H1 (cell line): ENCODE measurements around the gene CSF2. TPM values are rescaled to one million over a fixed set of nuclear protein-coding genes. Genes with fewer than 3 reads are reported as not detected.

Source experiments
- CTCF ChIA-PET: fragments of 300-600 bp; sonication (Branson Sonifier 250); formaldehyde crosslinking; loops from one replicate; lab custom pipeline; 2021; ENCODE audit not compliant: partially characterized antibody; lab: Charles Lee
- POLR2A ChIA-PET: fragments of 300-600 bp; sonication (Branson Sonifier 250); formaldehyde crosslinking; loops from one replicate; lab custom pipeline; 2021; ENCODE audit warnings: inconsistent platforms; ENCODE audit not compliant: partially characterized antibody; lab: Charles Lee
- DNase-seq, 2 experiments: peaks; one replicate each; pipeline versions ENCODE4 v3.0.0 to v3.0.0-alpha.2; 2010 to 2022; ENCODE audit warnings: low spot score in 2 of 2, low read depth in 1 of 2, mixed read lengths in 1 of 2
- FAIRE-seq: peaks from 2 replicates; lab custom pipeline; 2011; peaks lifted over from hg19 to GRCh38; lab: Jason Lieb, UNC
- H2AFZ ChIP-seq: 2 replicates; pipeline ENCODE4 v1.8.1; 2012; ENCODE audit warnings: low read length, inconsistent platforms
- H2AK5ac ChIP-seq: 2 replicates; pipeline ENCODE4 v1.6.1; 2013; ENCODE audit warnings: low read depth, low read length
- H2BK120ac ChIP-seq: replicated peaks from 2 replicates; pipeline ENCODE3; 2013; ENCODE audit warnings: low read depth, low read length, inconsistent platforms
- H2BK12ac ChIP-seq: 2 replicates; pipeline ENCODE4 v1.6.1; 2013; ENCODE audit warnings: low read depth, low read length
- H2BK15ac ChIP-seq: 2 replicates; pipeline ENCODE4 v1.6.1; 2013; ENCODE audit warnings: low read length
- H2BK20ac ChIP-seq: 2 replicates; pipeline ENCODE4 v1.6.1; 2013; ENCODE audit warnings: low read length
- H2BK5ac ChIP-seq: 2 replicates; pipeline ENCODE4 v1.6.1; 2013; ENCODE audit warnings: low read depth, low read length
- H3K14ac ChIP-seq: 2 replicates; pipeline ENCODE4 v1.6.1; 2013; ENCODE audit warnings: inconsistent platforms; ENCODE audit not compliant: insufficient read length
- H3K18ac ChIP-seq: 2 replicates; pipeline ENCODE4 v1.6.1; 2013; ENCODE audit warnings: low read length; ENCODE audit errors: extremely low read depth
- H3K23ac ChIP-seq: 2 replicates; pipeline ENCODE4 v1.6.1; 2013; ENCODE audit warnings: inconsistent platforms; ENCODE audit not compliant: insufficient read length
- H3K23me2 ChIP-seq: 2 replicates; pipeline ENCODE4 v1.6.1; 2013; ENCODE audit warnings: low read depth, low read length
- H3K27ac ChIP-seq: 2 replicates; pipeline ENCODE4 v1.6.1; 2011; ENCODE audit warnings: low read depth, low read length, inconsistent platforms
- H3K27me3 ChIP-seq, 4 experiments: replicated peaks in 1 of 4; 1 replicate in 1 of 4; 2 replicates in 3 of 4; pipeline versions ENCODE4 v1.6.1 to v1.8.1; 2011 to 2013; ENCODE audit warnings: low read length in 3 of 4, mild to moderate bottlenecking in 3 of 4, inconsistent platforms in 2 of 4, mixed read lengths in 2 of 4, moderate library complexity in 1 of 4; ENCODE audit not compliant: control insufficient read depth in 3 of 4, insufficient read depth in 3 of 4; ENCODE audit errors: extremely low read depth in 1 of 4
- H3K36me3 ChIP-seq, 4 experiments: 2 replicates each; pipeline versions ENCODE4 v1.6.1 to v1.8.1; 2011 to 2013; ENCODE audit warnings: mild to moderate bottlenecking in 4 of 4, low read length in 3 of 4, moderate library complexity in 2 of 4, control low read depth in 1 of 4, inconsistent platforms in 1 of 4; ENCODE audit not compliant: insufficient read depth in 4 of 4, control insufficient read depth in 2 of 4
- H3K4ac ChIP-seq: replicated peaks from 2 replicates; pipeline ENCODE3; 2013; ENCODE audit warnings: low read length, low read depth, mixed read lengths, inconsistent platforms; ENCODE audit not compliant: insufficient read length
- H3K4me1 ChIP-seq, 4 experiments: replicated peaks in 1 of 4; 1 replicate in 1 of 4; 2 replicates in 3 of 4; pipeline versions ENCODE4 v1.6.1 to v1.8.1; 2011 to 2013; ENCODE audit warnings: low read length in 3 of 4, inconsistent platforms in 2 of 4, mixed read lengths in 1 of 4; ENCODE audit not compliant: insufficient read depth in 4 of 4, control insufficient read depth in 3 of 4
- H3K4me2 ChIP-seq, 2 experiments: 2 replicates each; pipeline versions ENCODE4 v1.6.1 to v1.8.1; 2011 to 2013; ENCODE audit warnings: low read depth in 2 of 2, low read length in 2 of 2, control low read depth in 1 of 2, inconsistent platforms in 1 of 2, mild to moderate bottlenecking in 1 of 2; ENCODE audit not compliant: insufficient read depth in 1 of 2
- H3K4me3 ChIP-seq, 4 experiments: fragments of 200-600, 300-600 bp in 1 of 4; sonication (generic), shearing (Covaris generic), sonication (Bioruptor Twin) in 1 of 4; 2 replicates each; pipeline versions ENCODE4 v1.5.1 to v1.8.1; 2011 to 2016; ENCODE audit warnings: low read length in 4 of 4, low read depth in 3 of 4, control low read depth in 2 of 4, inconsistent platforms in 2 of 4, mild to moderate bottlenecking in 2 of 4, mixed read lengths in 1 of 4, moderate library complexity in 1 of 4; ENCODE audit not compliant: insufficient read depth in 2 of 4; ENCODE audit errors: extremely low read depth in 1 of 4
- H3K56ac ChIP-seq: replicated peaks from 2 replicates; pipeline ENCODE3; 2013; ENCODE audit warnings: low read depth, mild to moderate bottlenecking, mixed read lengths, low read length, inconsistent platforms; ENCODE audit not compliant: insufficient read length
- H3K79me1 ChIP-seq: 2 replicates; pipeline ENCODE4 v1.6.1; 2013; ENCODE audit warnings: low read depth, low read length, control low read depth
- H3K79me2 ChIP-seq, 2 experiments: 2 replicates each; pipeline versions ENCODE4 v1.6.1 to v1.8.1; 2012 to 2013; ENCODE audit warnings: low read length in 2 of 2, mild to moderate bottlenecking in 2 of 2, inconsistent platforms in 1 of 2; ENCODE audit not compliant: insufficient read depth in 2 of 2, control insufficient read depth in 1 of 2
- H3K9ac ChIP-seq, 4 experiments: replicated peaks in 1 of 4; 1 replicate in 1 of 4; 2 replicates in 3 of 4; pipeline versions ENCODE4 v1.6.1 to v1.8.1; 2011 to 2013; ENCODE audit warnings: low read depth in 3 of 4, low read length in 3 of 4, control low read depth in 2 of 4, mild to moderate bottlenecking in 2 of 4, moderate library complexity in 2 of 4, inconsistent platforms in 1 of 4; ENCODE audit errors: extremely low read depth in 1 of 4
- H3K9me3 ChIP-seq, 2 experiments: 2 replicates each; pipeline versions ENCODE4 v1.6.1 to v1.8.1; 2012 to 2013; ENCODE audit warnings: mild to moderate bottlenecking in 2 of 2, moderate library complexity in 2 of 2, control low read depth in 1 of 2, inconsistent platforms in 1 of 2, low read depth in 1 of 2, low read length in 1 of 2, mixed read lengths in 1 of 2; ENCODE audit not compliant: insufficient read depth in 2 of 2
- H4K20me1 ChIP-seq, 2 experiments: replicated peaks in 1 of 2; 2 replicates each; pipeline versions ENCODE3 to v1.8.1; 2011 to 2013; ENCODE audit warnings: inconsistent platforms in 2 of 2, low read length in 2 of 2, mild to moderate bottlenecking in 1 of 2; ENCODE audit not compliant: insufficient read depth in 2 of 2, control insufficient read depth in 1 of 2
- H4K5ac ChIP-seq: 2 replicates; pipeline ENCODE4 v1.6.1; 2013; ENCODE audit warnings: low read length, low read depth, mixed read lengths, inconsistent platforms; ENCODE audit not compliant: insufficient read length
- H4K8ac ChIP-seq: 2 replicates; pipeline ENCODE4 v1.8.0; 2013; ENCODE audit warnings: mild to moderate bottlenecking, moderate library complexity, low read length, inconsistent platforms; ENCODE audit not compliant: insufficient read depth; ENCODE audit errors: extremely low read depth
- H4K91ac ChIP-seq: replicated peaks from 2 replicates; pipeline ENCODE3; 2013; ENCODE audit warnings: low read length, mixed read lengths, inconsistent platforms; ENCODE audit not compliant: insufficient read length
- CBX8 ChIP-seq: fragments of 300-800, 300-1000 bp; sonication (generic); IDR thresholded peaks from 2 replicates; pipeline ENCODE4 v1.7.1; 2016; ENCODE audit warnings: low read depth, low read length, borderline replicate concordance
- CREB1 ChIP-seq: IDR thresholded peaks from 2 replicates; pipeline ENCODE4 v1.6.1; 2012; ENCODE audit warnings: inconsistent platforms
- PHF8 ChIP-seq: fragments of 200-600 bp; sonication (generic); conservative IDR thresholded peaks from 2 replicates; pipeline ENCODE4 v1.7.1; 2012; ENCODE audit warnings: low read depth, mild to moderate bottlenecking, inconsistent platforms, low read length, moderate library complexity
- WGBS, 2 experiments: shearing (Covaris generic) in 1 of 2; methylation state at CpG; one replicate each; pipeline versions ENCODE4 v1.1.6 to v1.1.7; 2013 to 2015; ENCODE audit warnings: low lambda C conversion rate in 2 of 2, mixed read lengths in 2 of 2, inconsistent platforms in 1 of 2, low coverage in 1 of 2, missing lambda C conversion rate in 1 of 2; ENCODE audit not compliant: insufficient replicate concordance in 2 of 2, insufficient coverage in 1 of 2, insufficient read length in 1 of 2; ENCODE audit errors: extremely low coverage in 1 of 2, missing lambda C conversion rate in 1 of 2; 5-methylcytosine and 5-hydroxymethylcytosine counted together
- polyA plus RNA-seq, 7 experiments: library from polyadenylated mRNA; depleted of rRNA in 3 of 7; stranded (reverse) in 5 of 7; unstranded in 2 of 7; fragments of >200 nt in 5 of 7; fragments of 200-250 nt in 2 of 7; gene quantifications; 1 replicate in 5 of 7; 2 replicates in 1 of 7; 4 replicates in 1 of 7; pipeline versions ENCODE4 v1.2.1 to v1.2.3, GENCODE V29; 2011 to 2013; ENCODE audit warnings: missing spikeins in 2 of 7, mixed read lengths in 2 of 7
- total RNA-seq: library from RNA; stranded (reverse); fragmentation: NEBNext Ultra II Directional; extraction: Animal tissue kit (Norgen Biotek cat#: 25700); gene quantifications from 2 replicates; pipeline ENCODE4 v1.2.1, GENCODE V29; 2021

The CSF2 gene
- total and polyA plus RNA-seq, 2 of the 8 experiments (the other 6 are each of a cell fraction or from before 2014, with no cell fraction given) = not detected

DNA sequence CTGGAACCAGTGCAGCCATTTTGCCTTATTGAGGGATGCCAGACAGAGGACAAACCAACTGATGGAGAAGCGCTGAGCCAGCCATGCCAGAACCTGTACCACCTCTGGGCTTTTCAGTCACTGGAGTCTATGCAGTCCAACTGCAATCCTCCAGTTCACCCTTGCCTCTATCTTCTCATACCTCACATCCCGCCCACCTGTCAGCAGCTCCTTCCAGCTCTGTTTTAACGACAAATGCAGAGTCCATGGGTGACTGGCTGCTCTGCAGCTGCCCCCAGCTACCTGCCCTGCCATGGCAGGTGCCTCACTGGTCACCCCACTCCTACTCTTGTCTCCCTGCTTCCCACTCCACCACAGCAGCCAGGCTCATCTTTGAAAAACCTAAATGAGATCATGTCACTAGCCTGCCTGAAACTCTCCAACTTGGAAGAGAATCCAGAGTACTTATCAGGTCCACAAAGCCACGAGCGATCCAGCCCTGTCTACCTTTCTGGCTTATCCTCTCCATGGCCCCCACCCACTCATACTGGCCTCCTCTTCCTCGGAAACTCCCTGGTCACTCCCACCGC lies 48.1 kb upstream of the CSF2 start:
- no peak overlapping the region for H2BK20ac ChIP-seq
- no peak overlapping the region for H3K4me2 ChIP-seq
- no peaks in the 10 kb centered on the region for H4K20me1 ChIP-seq
- H3K9me3 ChIP-seq = no peaks in the 10 kb centered on the region
- no peak overlapping the region for H2AK5ac ChIP-seq
- H2BK15ac ChIP-seq = no peak overlapping the region
- no peak overlapping the region for H3K23ac ChIP-seq
- no peaks in the 10 kb centered on the region for H3K27me3 ChIP-seq
- H3K23me2 ChIP-seq = no peaks in the 10 kb centered on the region; the same call in 1 of the 2 replicates
- H2BK5ac ChIP-seq = no peak overlapping the region
- no peak overlapping the region for H4K91ac ChIP-seq
- H3K14ac ChIP-seq = no peak overlapping the region
- no peak overlapping the region for H2BK12ac ChIP-seq
- H3K18ac ChIP-seq = no peak overlapping the region
- ChIA-PET CTCF (interaction anchor here (2.6 kb wide), 1 partner anchor 37 kb away, joined by 8 read pairs; no protein-coding TSS in a partner anchor), POLR2A (no interaction called here)
- H3K79me1 ChIP-seq = no peaks in the 10 kb centered on the region
- TF ChIP-seq CREB1 = no peak
- no peak for TF ChIP-seq CBX8
- no peak for TF ChIP-seq PHF8
- FAIRE-seq = no peak
- DNase-seq = no peak
- no peak overlapping the region for H3K27ac ChIP-seq
- no peak overlapping the region for H3K9ac ChIP-seq
- no peaks in the 10 kb centered on the region for H3K79me2 ChIP-seq
- no peaks in the 10 kb centered on the region for H3K4me1 ChIP-seq
- H3K56ac ChIP-seq = no peak overlapping the region
- no peak overlapping the region for H3K4ac ChIP-seq
- no peaks in the 10 kb centered on the region for H3K36me3 ChIP-seq
- no peak overlapping the region for H4K8ac ChIP-seq
- WGBS, 2 experiments = 90% methylated on average over 7 of the region's 7 CpGs; no CpG with 5 or more reads in 1 of the 2 experiments
- no peak overlapping the region for H3K4me3 ChIP-seq
- no peak overlapping the region for H4K5ac ChIP-seq
- no peak overlapping the region for H2BK120ac ChIP-seq
- no peak overlapping the region for H2AFZ ChIP-seq
